Measurements from ENCODE around the gene STK11IP.

Gene STK11IP

DNA sequence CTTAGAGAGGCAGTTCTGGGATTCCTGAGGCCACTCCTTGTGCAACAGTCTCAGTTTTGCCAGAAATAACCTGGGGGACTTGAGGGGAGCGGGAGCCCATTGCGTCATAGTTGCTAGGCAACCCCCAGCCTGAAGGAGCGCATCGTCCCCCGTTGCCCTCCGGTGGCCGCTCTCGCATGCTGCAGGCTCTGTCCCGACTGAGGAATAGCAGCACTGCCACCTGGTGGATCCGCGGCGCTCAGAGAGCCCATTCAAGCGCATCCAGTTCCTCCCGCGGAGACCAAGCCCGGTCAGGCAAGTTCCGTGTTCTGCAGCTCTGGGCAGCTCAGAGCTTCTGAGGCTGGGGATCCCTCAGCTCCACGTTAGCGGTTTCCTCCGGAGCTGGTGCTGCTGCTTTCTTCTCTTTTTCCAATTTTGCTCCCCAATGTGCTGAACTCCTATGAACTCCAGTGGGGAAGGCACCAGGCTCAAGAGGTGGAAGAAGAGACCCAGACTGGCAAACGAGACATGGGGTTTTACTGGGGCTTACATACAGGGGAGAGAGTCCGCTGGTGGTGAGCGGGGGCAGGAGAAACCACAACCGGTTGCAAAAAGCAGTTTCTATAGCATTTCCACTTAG, 44.9 kb downstream of the STK11IP start (continued):
- TF ChIP-seq, protein P1, sequence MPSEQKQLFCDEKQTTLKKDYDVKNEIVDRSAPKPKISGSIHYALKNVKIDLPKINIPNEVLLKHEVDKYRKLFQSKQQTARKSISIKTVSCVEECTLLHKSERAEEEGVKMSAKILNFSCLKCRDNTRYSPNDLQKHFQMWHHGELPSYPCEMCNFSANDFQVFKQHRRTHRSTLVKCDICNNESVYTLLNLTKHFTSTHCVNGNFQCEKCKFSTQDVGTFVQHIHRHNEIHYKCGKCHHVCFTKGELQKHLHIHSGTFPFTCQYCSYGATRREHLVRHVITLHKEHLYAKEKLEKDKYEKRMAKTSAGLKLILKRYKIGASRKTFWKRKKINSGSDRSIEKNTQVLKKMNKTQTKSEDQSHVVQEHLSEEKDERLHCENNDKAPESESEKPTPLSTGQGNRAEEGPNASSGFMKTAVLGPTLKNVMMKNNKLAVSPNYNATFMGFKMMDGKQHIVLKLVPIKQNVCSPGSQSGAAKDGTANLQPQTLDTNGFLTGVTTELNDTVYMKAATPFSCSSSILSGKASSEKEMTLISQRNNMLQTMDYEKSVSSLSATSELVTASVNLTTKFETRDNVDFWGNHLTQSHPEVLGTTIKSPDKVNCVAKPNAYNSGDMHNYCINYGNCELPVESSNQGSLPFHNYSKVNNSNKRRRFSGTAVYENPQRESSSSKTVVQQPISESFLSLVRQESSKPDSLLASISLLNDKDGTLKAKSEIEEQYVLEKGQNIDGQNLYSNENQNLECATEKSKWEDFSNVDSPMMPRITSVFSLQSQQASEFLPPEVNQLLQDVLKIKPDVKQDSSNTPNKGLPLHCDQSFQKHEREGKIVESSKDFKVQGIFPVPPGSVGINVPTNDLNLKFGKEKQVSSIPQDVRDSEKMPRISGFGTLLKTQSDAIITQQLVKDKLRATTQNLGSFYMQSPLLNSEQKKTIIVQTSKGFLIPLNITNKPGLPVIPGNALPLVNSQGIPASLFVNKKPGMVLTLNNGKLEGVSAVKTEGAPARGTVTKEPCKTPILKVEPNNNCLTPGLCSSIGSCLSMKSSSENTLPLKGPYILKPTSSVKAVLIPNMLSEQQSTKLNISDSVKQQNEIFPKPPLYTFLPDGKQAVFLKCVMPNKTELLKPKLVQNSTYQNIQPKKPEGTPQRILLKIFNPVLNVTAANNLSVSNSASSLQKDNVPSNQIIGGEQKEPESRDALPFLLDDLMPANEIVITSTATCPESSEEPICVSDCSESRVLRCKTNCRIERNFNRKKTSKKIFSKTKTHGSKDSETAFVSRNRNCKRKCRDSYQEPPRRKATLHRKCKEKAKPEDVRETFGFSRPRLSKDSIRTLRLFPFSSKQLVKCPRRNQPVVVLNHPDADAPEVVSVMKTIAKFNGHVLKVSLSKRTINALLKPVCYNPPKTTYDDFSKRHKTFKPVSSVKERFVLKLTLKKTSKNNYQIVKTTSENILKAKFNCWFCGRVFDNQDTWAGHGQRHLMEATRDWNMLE (tag by site-specific recombination; conservative IDR thresholded peaks at IDR 0.05; ENCODE audit: low read depth) = no peak
- TF ChIP-seq ZFP69B (tag by site-specific recombination; IDR thresholded peaks at IDR 0.05) = peak; percentile 33; the same call in 1 of the 2 replicates
- no peak for TF ChIP-seq IKZF3 (tag by site-specific recombination; IDR thresholded peaks at IDR 0.05)
- TF ChIP-seq ZNF354C (tag by site-specific recombination; IDR thresholded peaks at IDR 0.05; ENCODE audit: borderline replicate concordance, low read depth) = no peak
- no peak for TF ChIP-seq ZNF10 (tag by site-specific recombination; IDR thresholded peaks at IDR 0.05)
- no peak for TF ChIP-seq ZNF514 (tag by site-specific recombination; IDR thresholded peaks at IDR 0.05)
- no peak for TF ChIP-seq ZNF677 (tag by site-specific recombination; IDR thresholded peaks at IDR 0.05)
- TF ChIP-seq ZNF23 (tag by site-specific recombination; IDR thresholded peaks at IDR 0.05; ENCODE audit: borderline replicate concordance) = no peak
- TF ChIP-seq SETDB1 (IDR thresholded peaks at IDR 0.05; ENCODE audit: insufficient read length, low read length) = no peak
- TF ChIP-seq BCL11A (tag by site-specific recombination; IDR thresholded peaks at IDR 0.05; ENCODE audit: low read depth) = no peak
- TF ChIP-seq OSR2 (tag by site-specific recombination; IDR thresholded peaks at IDR 0.05) = no peak
- no peak for TF ChIP-seq ZNF140 (tag by site-specific recombination; IDR thresholded peaks at IDR 0.05)
- TF ChIP-seq ZNF670 (tag by site-specific recombination; IDR thresholded peaks at IDR 0.05; ENCODE audit: low read depth) = no peak
- no peak for TF ChIP-seq MYNN (tag by site-specific recombination; IDR thresholded peaks at IDR 0.05; ENCODE audit: borderline replicate concordance)
- no peak for TF ChIP-seq TCF7L2 (IDR thresholded peaks at IDR 0.05; ENCODE audit: borderline replicate concordance, low read depth, low read length)
- TF ChIP-seq BCL11B (tag by site-specific recombination; IDR thresholded peaks at IDR 0.05; ENCODE audit: low read depth) = no peak
- no peak for TF ChIP-seq KLF10 (tag by site-specific recombination; IDR thresholded peaks at IDR 0.05)
- no peak for TF ChIP-seq ZNF132 (tag by site-specific recombination; IDR thresholded peaks at IDR 0.05; ENCODE audit: borderline replicate concordance)
- TF ChIP-seq, protein P2, sequence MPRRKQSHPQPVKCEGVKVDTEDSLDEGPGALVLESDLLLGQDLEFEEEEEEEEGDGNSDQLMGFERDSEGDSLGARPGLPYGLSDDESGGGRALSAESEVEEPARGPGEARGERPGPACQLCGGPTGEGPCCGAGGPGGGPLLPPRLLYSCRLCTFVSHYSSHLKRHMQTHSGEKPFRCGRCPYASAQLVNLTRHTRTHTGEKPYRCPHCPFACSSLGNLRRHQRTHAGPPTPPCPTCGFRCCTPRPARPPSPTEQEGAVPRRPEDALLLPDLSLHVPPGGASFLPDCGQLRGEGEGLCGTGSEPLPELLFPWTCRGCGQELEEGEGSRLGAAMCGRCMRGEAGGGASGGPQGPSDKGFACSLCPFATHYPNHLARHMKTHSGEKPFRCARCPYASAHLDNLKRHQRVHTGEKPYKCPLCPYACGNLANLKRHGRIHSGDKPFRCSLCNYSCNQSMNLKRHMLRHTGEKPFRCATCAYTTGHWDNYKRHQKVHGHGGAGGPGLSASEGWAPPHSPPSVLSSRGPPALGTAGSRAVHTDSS (tag by site-specific recombination; IDR thresholded peaks at IDR 0.05) = no peak
- TF ChIP-seq YY1 (tag by site-specific recombination; IDR thresholded peaks at IDR 0.05) = no peak
- TF ChIP-seq ZNF366 (tag by site-specific recombination; conservative IDR thresholded peaks at IDR 0.05) = no peak
- TF ChIP-seq ZNF112 (tag by site-specific recombination; IDR thresholded peaks at IDR 0.05) = no peak
- no peak for TF ChIP-seq ZNF623 (tag by site-specific recombination; IDR thresholded peaks at IDR 0.05)
- TF ChIP-seq ZNF654 (tag by site-specific recombination; IDR thresholded peaks at IDR 0.05; ENCODE audit: low read depth) = peak; percentile 93
- TF ChIP-seq, protein P3, sequence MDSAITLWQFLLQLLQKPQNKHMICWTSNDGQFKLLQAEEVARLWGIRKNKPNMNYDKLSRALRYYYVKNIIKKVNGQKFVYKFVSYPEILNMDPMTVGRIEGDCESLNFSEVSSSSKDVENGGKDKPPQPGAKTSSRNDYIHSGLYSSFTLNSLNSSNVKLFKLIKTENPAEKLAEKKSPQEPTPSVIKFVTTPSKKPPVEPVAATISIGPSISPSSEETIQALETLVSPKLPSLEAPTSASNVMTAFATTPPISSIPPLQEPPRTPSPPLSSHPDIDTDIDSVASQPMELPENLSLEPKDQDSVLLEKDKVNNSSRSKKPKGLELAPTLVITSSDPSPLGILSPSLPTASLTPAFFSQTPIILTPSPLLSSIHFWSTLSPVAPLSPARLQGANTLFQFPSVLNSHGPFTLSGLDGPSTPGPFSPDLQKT (IDR thresholded peaks at IDR 0.05; ENCODE audit: borderline replicate concordance, low read depth, low read length) = no peak
- TF ChIP-seq, protein P4, sequence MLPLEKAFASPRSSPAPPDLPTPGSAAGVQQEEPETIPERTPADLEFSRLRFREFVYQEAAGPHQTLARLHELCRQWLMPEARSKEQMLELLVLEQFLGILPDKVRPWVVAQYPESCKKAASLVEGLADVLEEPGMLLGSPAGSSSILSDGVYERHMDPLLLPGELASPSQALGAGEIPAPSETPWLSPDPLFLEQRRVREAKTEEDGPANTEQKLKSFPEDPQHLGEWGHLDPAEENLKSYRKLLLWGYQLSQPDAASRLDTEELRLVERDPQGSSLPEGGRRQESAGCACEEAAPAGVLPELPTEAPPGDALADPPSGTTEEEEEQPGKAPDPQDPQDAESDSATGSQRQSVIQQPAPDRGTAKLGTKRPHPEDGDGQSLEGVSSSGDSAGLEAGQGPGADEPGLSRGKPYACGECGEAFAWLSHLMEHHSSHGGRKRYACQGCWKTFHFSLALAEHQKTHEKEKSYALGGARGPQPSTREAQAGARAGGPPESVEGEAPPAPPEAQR (tag by site-specific recombination; IDR thresholded peaks at IDR 0.05) = no peak
- no peak for TF ChIP-seq ZXDB (tag by site-specific recombination; IDR thresholded peaks at IDR 0.05)
- no peak for TF ChIP-seq ZNF571 (tag by site-specific recombination; IDR thresholded peaks at IDR 0.05)
- no peak for TF ChIP-seq ZNF707 (tag by site-specific recombination; IDR thresholded peaks at IDR 0.05)
- no peak for TF ChIP-seq KLF9 (tag by site-specific recombination; IDR thresholded peaks at IDR 0.05; ENCODE audit: low read depth)
- TF ChIP-seq ZNF621 (tag by site-specific recombination; IDR thresholded peaks at IDR 0.05) = no peak
- no peak for TF ChIP-seq ZNF202 (tag by site-specific recombination; IDR thresholded peaks at IDR 0.05; ENCODE audit: borderline replicate concordance)
- no peak for TF ChIP-seq ZNF785 (tag by site-specific recombination; IDR thresholded peaks at IDR 0.05)

Measured in HEK293 (cell line).